ENCODE results near the gene DHRS7B.

DHRS7B gene

DNA sequence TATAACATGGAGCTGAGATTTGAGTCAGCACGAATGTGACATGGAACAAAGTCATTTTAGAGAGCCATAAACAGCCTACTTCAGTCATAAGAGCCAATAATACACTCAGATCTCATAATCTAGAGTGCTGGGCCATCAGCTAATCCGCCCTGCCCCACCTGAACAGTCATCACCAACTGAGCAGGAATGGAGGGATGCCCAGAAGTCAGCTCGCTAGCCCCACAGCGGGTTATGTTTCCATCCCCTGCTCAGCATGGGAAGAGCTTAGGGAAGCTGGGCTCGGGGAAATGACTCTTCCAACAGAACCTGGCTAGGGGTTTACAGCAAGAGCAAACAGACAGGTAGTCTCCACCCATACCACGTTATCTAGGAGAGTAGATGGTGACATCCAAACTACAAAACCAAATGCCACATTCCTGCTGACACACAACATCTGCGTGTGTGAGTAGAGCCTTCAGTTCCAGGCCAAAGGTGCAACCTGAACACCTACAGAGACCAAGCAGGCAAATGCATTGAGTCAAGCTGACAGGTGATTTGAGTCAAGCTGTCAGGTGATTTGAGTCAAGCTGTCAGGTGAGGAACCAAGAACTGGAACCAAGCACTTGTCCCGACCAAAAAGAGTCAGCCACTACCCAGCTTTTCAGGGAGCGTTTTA is 85.2 kb downstream of the DHRS7B start:
- TF ChIP-seq, protein P1, sequence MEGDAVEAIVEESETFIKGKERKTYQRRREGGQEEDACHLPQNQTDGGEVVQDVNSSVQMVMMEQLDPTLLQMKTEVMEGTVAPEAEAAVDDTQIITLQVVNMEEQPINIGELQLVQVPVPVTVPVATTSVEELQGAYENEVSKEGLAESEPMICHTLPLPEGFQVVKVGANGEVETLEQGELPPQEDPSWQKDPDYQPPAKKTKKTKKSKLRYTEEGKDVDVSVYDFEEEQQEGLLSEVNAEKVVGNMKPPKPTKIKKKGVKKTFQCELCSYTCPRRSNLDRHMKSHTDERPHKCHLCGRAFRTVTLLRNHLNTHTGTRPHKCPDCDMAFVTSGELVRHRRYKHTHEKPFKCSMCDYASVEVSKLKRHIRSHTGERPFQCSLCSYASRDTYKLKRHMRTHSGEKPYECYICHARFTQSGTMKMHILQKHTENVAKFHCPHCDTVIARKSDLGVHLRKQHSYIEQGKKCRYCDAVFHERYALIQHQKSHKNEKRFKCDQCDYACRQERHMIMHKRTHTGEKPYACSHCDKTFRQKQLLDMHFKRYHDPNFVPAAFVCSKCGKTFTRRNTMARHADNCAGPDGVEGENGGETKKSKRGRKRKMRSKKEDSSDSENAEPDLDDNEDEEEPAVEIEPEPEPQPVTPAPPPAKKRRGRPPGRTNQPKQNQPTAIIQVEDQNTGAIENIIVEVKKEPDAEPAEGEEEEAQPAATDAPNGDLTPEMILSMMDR (IDR thresholded peaks at IDR 0.05; ENCODE audit: low read depth, low read length, missing control alignments), result no peak
- DNase-seq (ENCODE audit: extremely low read depth, low read depth), result no peak
- H3K4me3 ChIP-seq (replicated peaks; ENCODE audit: low read depth, low read length), result peak overlapping the region; percentile 93

DNA sequence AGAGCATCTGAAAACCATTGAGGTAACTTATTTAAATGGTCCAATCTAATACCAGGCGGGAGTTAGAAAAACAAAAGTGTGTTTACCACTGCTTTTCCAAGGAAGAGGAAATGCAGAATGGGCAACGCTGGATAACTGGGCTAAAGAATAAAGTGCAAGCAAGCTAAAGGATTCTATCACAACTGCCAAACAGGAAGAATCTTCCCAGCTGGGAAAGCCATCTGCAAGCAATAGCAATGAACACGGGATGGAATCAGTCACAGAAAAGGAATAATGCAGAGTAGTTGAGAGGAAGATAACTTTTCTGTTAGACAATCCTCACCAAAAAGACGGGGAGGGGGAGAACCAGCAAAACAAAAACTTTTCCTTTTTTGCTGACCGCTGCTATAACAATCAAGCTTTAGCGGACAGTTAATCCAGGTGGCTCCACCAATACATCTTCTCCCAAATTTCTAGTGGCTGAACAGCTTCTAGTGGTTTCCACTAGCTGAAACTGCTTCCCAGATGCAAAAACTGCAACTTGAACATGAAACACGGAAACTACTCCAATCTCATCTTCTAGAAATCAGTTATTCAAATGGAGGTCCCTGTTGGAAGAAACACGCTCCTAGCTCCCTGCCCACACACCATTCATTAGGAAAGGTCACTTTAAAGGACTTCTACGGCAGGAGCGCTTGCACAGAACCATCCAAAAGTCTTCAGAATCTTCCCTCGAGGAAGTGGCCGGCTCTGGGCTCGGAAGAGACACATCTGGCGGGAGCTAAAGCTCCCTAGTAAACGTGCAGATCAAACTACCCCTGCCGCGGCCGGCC is 86.3 kb downstream of the DHRS7B start:
- no peak for DNase-seq (ENCODE audit: extremely low read depth, low read depth)
- peak overlapping the region; percentile 93 for H3K4me3 ChIP-seq (replicated peaks; ENCODE audit: low read depth, low read length)
- TF ChIP-seq, protein P1 (IDR thresholded peaks at IDR 0.05; ENCODE audit: low read depth, low read length, missing control alignments), result no peak

DNA sequence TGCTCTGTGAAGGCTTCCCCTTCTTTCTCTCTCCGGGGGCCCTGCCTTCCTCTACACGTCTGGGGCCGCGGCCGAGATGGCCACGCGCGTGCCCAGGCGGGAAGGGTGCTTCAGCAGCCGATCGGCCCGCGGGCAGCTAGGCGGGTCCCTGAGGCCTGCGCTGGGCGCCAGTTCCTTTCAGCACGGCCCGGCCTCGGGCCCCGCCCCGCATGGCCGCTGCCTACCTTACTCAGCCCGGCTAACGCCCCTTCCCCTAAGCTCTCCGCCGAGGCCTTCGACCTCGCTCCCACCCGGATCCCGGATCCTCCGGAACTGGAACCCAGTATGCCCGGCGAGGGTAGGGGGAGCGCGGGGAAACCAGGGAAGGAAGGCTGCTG is 86.9 kb downstream of the DHRS7B start:
- peak overlapping the region; percentile 93 for H3K4me3 ChIP-seq (replicated peaks; ENCODE audit: low read depth, low read length)
- TF ChIP-seq, protein P1 (IDR thresholded peaks at IDR 0.05; ENCODE audit: low read depth, low read length, missing control alignments), result no peak
- DNase-seq (ENCODE audit: extremely low read depth, low read depth), result no peak

DNA sequence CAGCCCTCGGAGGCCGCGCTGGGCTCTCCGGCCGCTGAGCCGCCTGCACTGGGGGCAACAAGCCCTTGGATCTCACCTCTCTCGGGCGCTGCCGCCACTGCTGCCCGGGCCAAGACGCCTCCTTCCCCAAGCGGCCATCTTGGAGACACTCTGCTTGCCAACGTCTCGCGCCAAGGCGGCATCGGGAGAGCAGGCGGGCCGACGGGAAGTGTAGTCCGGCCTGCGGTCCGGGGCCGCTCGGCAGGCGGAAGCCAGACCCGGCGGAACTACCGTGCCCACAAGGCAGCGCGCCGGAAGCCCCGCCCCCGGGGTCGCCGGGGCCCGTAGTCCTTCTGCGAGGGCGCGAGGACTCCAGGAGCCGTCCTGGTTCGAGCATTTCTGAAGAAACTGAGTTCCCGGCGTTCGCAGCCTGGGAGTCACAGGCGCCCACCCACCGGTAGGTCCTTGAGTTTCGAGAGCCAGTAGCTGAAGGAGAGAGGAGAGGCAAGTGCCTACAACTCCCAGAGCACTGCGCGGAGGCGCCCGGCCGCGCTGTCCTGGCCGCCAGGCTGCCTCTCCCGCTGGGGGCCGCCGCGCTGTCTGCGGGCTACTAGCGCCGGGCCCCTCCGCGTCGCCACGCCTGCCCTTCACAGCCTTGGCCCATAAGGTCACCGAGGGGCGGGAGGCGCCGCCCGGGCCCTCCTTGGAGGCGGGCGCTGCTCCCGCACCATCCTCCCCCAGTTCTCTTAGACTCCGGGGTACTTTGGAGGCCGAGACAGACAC is 87.4 kb downstream of the DHRS7B start, which contains the start of gene TMEM11:
Gene TMEM11 (minus strand): TSS at position 147 of the 762 bp plus-strand sequence. CDS start 9 bp downstream, at position 138.
- H3K4me3 ChIP-seq (replicated peaks; ENCODE audit: low read depth, low read length), result peak within 1 kb of the TSS; percentile 93
- peak; percentile 73 for DNase-seq (ENCODE audit: extremely low read depth, low read depth)
- TF ChIP-seq, protein P1 (IDR thresholded peaks at IDR 0.05; ENCODE audit: low read depth, low read length, missing control alignments), result no peak

DNA sequence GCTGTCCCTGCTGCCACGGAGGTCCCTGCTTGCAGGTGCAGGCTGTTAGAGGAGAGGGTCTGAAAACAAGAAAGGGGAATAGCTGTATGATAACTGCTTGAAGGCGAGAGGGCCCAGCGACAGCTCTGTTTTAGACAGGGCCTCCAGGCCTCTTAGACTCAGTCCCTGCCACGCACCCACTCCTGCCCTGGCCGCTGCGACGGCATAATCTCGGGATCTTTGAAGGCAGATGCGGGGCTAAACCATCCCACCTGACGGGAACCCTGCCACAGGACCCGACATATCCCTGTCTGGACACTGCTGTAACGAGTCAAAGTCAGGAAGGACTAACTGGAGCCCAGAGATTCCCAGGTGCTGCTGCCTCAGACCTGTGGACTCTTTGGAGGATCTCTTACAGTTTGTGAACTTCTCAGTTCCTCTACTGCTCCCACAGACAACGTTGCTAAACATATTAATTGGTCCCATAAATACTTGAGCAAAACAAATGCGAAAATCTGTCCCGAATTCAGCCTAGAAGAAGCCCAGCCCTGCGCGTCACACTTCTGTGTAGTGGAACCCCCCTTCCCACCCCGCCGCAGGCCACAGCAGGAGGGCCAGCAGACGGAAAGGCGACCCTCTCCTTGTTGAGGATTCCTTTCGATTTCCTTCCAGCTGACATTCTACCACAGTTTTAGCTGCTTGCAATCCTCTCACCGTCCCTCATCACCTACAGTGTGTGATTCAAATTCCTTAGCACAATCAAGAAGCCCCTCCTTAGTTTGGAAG is 88.2 kb downstream of the DHRS7B start:
- H3K4me3 ChIP-seq (replicated peaks; ENCODE audit: low read depth, low read length), result peak overlapping the region; percentile 93
- DNase-seq (ENCODE audit: extremely low read depth, low read depth), result no peak
- TF ChIP-seq, protein P1 (IDR thresholded peaks at IDR 0.05; ENCODE audit: low read depth, low read length, missing control alignments), result no peak

DNA sequence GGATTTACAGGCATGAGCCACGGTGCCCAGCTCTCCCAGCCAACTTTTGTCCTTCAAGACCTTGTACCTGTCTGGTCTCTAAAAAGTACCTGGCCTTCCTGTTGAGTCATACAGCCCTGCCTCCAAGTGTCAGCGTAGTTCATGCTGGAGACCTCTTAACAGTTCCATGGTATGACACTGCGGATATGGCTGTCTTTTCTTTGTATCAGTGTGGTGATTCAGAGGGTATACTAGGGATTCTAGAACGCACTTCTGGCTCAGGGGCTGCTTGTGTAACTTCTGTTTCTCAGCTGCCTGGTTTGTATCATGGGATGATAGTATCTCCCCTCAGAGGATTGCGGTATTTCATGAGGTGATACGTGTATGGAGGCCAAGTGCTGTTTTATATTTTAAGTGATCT is 89.2 kb downstream of the DHRS7B start:
- TF ChIP-seq, protein P1 (IDR thresholded peaks at IDR 0.05; ENCODE audit: low read depth, low read length, missing control alignments), result no peak

More for the DNA sequence above, 89.2 kb downstream of the DHRS7B start:
- DNase-seq (ENCODE audit: extremely low read depth, low read depth), result no peak
- no peak overlapping the region for H3K4me3 ChIP-seq (replicated peaks; ENCODE audit: low read depth, low read length)
